Uterus (tissue), 2 donors: Measurements from ENCODE around the gene CSNK1E.

Source experiments
- CTCF ChIP-seq, 4 experiments: fragments of 200-600 bp in 2 of 4; fragments of 450-650 bp in 2 of 4; sonication (generic) in 2 of 4; IDR thresholded peaks; one replicate each; pipeline ENCODE4 v1.5.1; 2016 to 2019; ENCODE audit warnings: antibody characterized with exemption in 4 of 4, mild to moderate bottlenecking in 2 of 4, moderate library complexity in 1 of 4
- POLR2A ChIP-seq, 2 donors: fragments of 450-650 bp; IDR thresholded peaks; one replicate each; pipeline ENCODE4 v1.6.1; 2016; ENCODE audit warnings: antibody characterized with exemption in 2 of 2, mild to moderate bottlenecking in 1 of 2, moderate library complexity in 1 of 2

- TF ChIP-seq CTCF (IDR thresholded peaks at IDR 0.05) (no peak), POLR2A (IDR thresholded peaks at IDR 0.05) (no peak)
Observed at GRCh38 chr22:38311323-38311620, 6.0 kb downstream of the CSNK1E start.
